T-helper 1 cell treated with Interleukin-12 subunit alpha and Interleukin-12 subunit beta and Interleukin-4 antibody, amounts not matched to agents 30 μg/mL and 1 μg/mL, for 36 hours (primary cell): ENCODE data around the gene CUL2.

Source experiments
- H3K27ac Mint-ChIP-seq: one replicate; pipeline ENCODE4 v1.8.0; 2021; ENCODE audit warnings: mild to moderate bottlenecking, mixed read lengths
- H3K27me3 Mint-ChIP-seq: one replicate; pipeline ENCODE4 v1.8.0; 2021; ENCODE audit warnings: low read depth, mixed read lengths
- H3K36me3 Mint-ChIP-seq: one replicate; pipeline ENCODE4 v1.8.0; 2021; ENCODE audit warnings: low read depth, mixed read lengths
- H3K4me1 Mint-ChIP-seq: one replicate; pipeline ENCODE4 v1.8.0; 2021; ENCODE audit warnings: low read depth, mixed read lengths
- H3K4me3 Mint-ChIP-seq: one replicate; pipeline ENCODE4 v1.8.0; 2021; ENCODE audit warnings: mild to moderate bottlenecking, moderate library complexity, mixed read lengths
- H3K9me3 Mint-ChIP-seq: one replicate; pipeline ENCODE4 v1.8.0; 2021; ENCODE audit warnings: mixed read lengths

The CUL2 gene

GRCh38 chr10:34969171-34969570 is 121.0 kb downstream of the CUL2 start:
- H3K36me3 Mint-ChIP-seq, result no peaks in the 10 kb centered on the region
- H3K4me3 Mint-ChIP-seq, result no peak overlapping the region
- no peaks in the 10 kb centered on the region for H3K9me3 Mint-ChIP-seq
- no peaks in the 10 kb centered on the region for H3K4me1 Mint-ChIP-seq
- H3K27ac Mint-ChIP-seq, result no peak overlapping the region
- H3K27me3 Mint-ChIP-seq, result peaks cover 6% of the 10 kb centered on the region

GRCh38 chr10:34967335-34967880 is 122.7 kb downstream of the CUL2 start:
- no peaks in the 10 kb centered on the region for H3K4me1 Mint-ChIP-seq
- peaks cover 6% of the 10 kb centered on the region for H3K27me3 Mint-ChIP-seq
- no peaks in the 10 kb centered on the region for H3K9me3 Mint-ChIP-seq
- no peak overlapping the region for H3K27ac Mint-ChIP-seq
- H3K4me3 Mint-ChIP-seq, result no peak overlapping the region
- no peaks in the 10 kb centered on the region for H3K36me3 Mint-ChIP-seq

DNA sequence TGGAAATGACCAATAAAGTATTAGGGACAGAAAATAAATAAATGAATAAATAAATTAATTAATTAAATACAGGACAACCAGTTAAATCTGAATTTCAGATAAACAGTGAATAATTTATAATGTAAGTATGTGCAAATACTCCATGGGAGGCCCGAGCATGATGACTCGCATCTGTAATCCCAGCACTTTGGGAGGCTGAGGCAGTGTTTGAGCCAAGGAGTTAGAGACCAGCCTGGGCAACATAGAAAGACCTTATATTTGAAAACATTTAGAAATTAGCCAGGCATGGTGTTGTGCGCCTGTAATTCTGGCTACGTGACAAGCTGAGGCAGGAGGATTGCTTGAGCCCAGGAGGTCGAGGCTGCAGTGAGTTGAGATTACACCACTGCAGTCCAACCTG is 123.7 kb downstream of the CUL2 start:
- no peak overlapping the region for H3K27ac Mint-ChIP-seq
- H3K27me3 Mint-ChIP-seq, result peaks cover 6% of the 10 kb centered on the region
- H3K4me1 Mint-ChIP-seq, result no peaks in the 10 kb centered on the region
- no peaks in the 10 kb centered on the region for H3K36me3 Mint-ChIP-seq
- H3K9me3 Mint-ChIP-seq, result no peaks in the 10 kb centered on the region
- H3K4me3 Mint-ChIP-seq, result no peak overlapping the region

GRCh38 chr10:34966040-34966439 is 124.1 kb downstream of the CUL2 start:
- Mint-ChIP-seq H3K4me3 (no peak overlapping the region), H3K36me3 (no peaks in the 10 kb centered on the region), H3K27ac (no peak overlapping the region), H3K27me3 (peaks cover 6% of the 10 kb centered on the region), H3K9me3 (no peaks in the 10 kb centered on the region), H3K4me1 (no peaks in the 10 kb centered on the region)

DNA sequence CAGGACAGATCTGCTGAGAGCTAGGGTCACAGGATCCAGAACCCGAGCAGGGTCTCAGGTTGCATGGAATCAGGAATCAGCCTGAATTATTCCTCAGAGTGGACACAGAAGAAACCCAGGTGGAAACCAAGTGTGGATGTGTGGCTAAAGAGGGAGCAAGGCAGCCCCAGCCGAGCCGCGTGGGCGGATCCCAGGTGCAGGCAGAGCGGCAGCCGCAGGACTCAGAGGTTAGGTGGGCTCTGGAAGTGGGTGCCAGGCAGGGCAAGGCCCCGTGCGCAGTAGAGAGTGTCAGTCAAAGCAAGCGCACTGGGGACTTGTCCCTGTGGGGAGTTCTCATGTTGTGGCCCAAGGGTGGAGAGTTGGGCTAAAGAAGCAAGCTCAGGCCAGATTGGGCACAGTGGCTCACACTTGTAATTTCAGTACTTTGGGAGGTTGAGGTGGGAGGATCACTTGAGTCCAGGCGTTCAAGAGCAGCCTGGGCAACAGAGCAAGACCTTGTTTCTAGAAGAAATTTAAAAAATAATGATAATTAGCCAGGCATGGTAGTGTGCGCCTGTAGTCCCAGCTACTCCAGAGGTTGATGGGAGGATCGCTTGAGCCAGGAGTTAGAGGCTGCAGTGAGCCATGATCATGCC is 125.9 kb downstream of the CUL2 start:
- Mint-ChIP-seq H3K27me3 (peaks cover 2% of the 10 kb centered on the region), H3K27ac (no peak overlapping the region)

GRCh38 chr10:34962866-34963265 is 127.3 kb downstream of the CUL2 start:
- Mint-ChIP-seq H3K9me3 (no peaks in the 10 kb centered on the region), H3K4me1 (no peaks in the 10 kb centered on the region), H3K4me3 (no peak overlapping the region), H3K27me3 (no peaks in the 10 kb centered on the region), H3K27ac (no peak overlapping the region), H3K36me3 (no peaks in the 10 kb centered on the region)

More for the DNA sequence above, 125.9 kb downstream of the CUL2 start:
- no peak overlapping the region for H3K4me3 Mint-ChIP-seq
- H3K36me3 Mint-ChIP-seq, result no peaks in the 10 kb centered on the region
- H3K9me3 Mint-ChIP-seq, result no peaks in the 10 kb centered on the region
- H3K4me1 Mint-ChIP-seq, result no peaks in the 10 kb centered on the region

DNA sequence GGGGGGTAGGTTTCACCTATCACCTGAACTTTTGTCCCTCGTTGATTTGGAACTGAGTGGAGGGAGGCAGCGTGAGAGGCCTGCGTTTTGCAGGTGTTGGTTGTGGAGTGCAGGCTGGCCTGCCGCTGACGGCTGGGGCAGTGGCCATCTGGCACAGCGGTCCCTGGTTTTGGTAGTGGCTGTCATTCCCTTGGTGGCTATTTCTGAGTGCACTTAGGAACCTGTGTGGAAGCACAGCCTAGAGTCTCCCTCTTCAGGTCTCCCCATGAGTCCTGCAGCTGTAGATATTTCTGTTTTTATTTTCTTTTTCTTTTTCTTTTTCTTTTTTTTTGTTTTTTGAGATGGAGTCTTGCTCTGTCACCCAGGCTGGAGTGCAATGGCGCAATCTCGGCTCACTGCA is 129.2 kb downstream of the CUL2 start:
- H3K9me3 Mint-ChIP-seq, result no peaks in the 10 kb centered on the region
- H3K27ac Mint-ChIP-seq, result no peak overlapping the region
- no peak overlapping the region for H3K4me3 Mint-ChIP-seq
- no peaks in the 10 kb centered on the region for H3K4me1 Mint-ChIP-seq
- no peaks in the 10 kb centered on the region for H3K36me3 Mint-ChIP-seq
- H3K27me3 Mint-ChIP-seq, result no peaks in the 10 kb centered on the region

GRCh38 chr10:34959786-34960185 is 130.4 kb downstream of the CUL2 start:
- Mint-ChIP-seq H3K36me3 (no peaks in the 10 kb centered on the region), H3K4me1 (no peaks in the 10 kb centered on the region), H3K4me3 (no peak overlapping the region), H3K27me3 (no peaks in the 10 kb centered on the region), H3K9me3 (no peaks in the 10 kb centered on the region), H3K27ac (no peak overlapping the region)

DNA sequence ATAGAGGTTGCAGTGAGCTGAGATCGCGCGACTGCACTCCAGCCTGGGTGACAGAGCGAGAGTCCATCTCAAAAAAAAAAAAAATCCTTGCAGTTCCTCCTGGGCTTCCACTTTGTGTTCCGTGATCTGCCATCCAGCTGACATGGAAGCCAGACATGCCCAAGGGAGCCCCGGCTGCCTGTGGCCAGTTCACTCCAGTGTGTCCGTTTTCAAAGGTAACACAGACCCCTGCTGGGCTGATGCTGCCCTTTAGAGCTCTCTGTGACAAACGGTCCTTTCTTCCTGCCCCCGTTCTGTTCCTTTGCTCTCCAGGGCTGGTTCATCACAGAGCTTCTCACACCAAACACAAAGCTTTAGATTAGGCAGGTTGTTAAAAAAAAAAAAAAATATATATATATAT is 130.8 kb downstream of the CUL2 start:
- H3K4me1 Mint-ChIP-seq, result no peaks in the 10 kb centered on the region
- no peaks in the 10 kb centered on the region for H3K27me3 Mint-ChIP-seq
- no peaks in the 10 kb centered on the region for H3K36me3 Mint-ChIP-seq
- H3K4me3 Mint-ChIP-seq, result no peak overlapping the region
- no peaks in the 10 kb centered on the region for H3K9me3 Mint-ChIP-seq
- H3K27ac Mint-ChIP-seq, result no peak overlapping the region
